Esophagus squamous epithelium (tissue), 4 donors: Measurements from ENCODE around the gene MXI1.

Source experiments
- CTCF ChIP-seq, 6 experiments: fragments of 450-650 bp in 4 of 6; fragments of 200-600 bp in 2 of 6; sonication (generic) in 2 of 6; IDR thresholded peaks; one replicate each; pipeline ENCODE4 v1.5.1; 2016 to 2019; ENCODE audit warnings: antibody characterized with exemption in 6 of 6, mild to moderate bottlenecking in 4 of 6, moderate library complexity in 4 of 6
- POLR2A ChIP-seq, 4 donors: fragments of 450-650 bp; IDR thresholded peaks; one replicate each; pipeline ENCODE4 v1.6.1; 2017; ENCODE audit warnings: antibody characterized with exemption in 4 of 4, mild to moderate bottlenecking in 4 of 4, moderate library complexity in 3 of 4

GRCh38 chr10:110265573-110266193 lies 58.3 kb downstream of the MXI1 start:
- TF ChIP-seq CTCF (IDR thresholded peaks at IDR 0.05): no peak
- no peak for TF ChIP-seq POLR2A (IDR thresholded peaks at IDR 0.05)
